NB4 (cell line): Measurements from ENCODE around the gene MGME1.

Source experiments
- CTCF ChIP-seq: IDR thresholded peaks from one replicate; pipeline ENCODE4 v1.5.1; 2012; ENCODE audit warnings: low read depth, low read length
- MYC ChIP-seq: IDR thresholded peaks from 2 replicates; pipeline ENCODE4 v1.6.1; 2011; ENCODE audit warnings: low read depth, low read length

DNA sequence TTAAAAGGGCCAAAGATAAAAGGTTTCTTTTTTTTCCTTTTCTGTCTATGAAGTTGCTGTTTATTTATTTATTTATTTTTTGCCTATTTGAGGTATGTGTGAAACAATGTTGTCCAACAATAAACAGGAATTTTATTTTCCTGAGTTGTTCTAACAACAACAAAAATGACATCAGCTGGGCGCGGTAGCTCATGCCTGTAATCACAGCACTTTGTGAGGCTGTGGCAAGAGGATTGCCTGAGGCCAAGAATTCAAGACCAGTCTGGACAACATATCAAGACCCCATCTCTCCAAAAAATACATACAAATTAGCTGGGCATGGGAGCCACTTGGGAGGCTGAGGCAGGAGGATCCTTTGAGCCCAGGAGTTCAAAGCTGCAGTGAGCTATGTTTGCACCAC, 44.1 kb downstream of the MGME1 start:
- TF ChIP-seq CTCF (no peak), MYC (no peak)
